ENCODE data around the gene MTTP. TPM values are rescaled to one million over a fixed set of nuclear protein-coding genes. Genes with fewer than 3 reads are reported as not detected.

MTTP gene
- total RNA-seq, 1 experiment from 2014 or later: not detected

DNA sequence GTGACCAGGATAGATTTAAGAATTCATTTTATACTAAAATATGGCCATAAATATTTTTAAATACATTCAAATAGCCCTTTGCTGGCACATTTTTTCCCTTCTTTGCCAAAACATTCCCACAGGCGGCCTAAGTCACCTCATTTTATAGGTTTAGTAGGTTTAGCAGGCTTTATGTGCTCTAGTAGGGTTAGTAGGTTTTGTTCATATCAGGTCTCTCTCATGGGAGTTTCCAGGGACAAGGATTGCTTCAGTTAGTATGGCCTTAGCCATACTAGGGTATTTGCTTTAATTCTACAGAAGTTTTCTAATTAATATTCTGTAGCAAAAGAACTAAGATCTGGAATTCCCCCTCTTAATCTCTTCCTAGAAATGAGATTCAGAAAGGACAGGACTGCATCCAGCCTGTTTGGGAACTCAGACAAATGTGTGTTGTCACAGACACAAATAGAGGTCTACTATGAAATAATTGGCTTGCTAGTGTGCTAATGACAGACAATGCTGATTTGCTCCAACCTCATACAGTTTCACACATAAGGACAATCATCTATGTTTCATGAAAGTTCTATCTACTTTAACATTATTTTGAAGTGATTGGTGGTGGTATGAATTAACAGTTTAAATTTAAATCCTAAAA lies 772 bp upstream of the MTTP start:
- intact Hi-C loops (cut with micrococcal nuclease; ENCODE audit: unreplicated experiment): no loop called here
- CTCF ChIA-PET: no interaction called here
- H3K9me2 ChIP-seq (ENCODE audit: insufficient read depth): no peaks in the 10 kb centered on the region
- no peaks in the 10 kb centered on the region for H4K20me1 ChIP-seq (ENCODE audit: insufficient read depth)
- DNase-seq: no peak
- no peaks in the 10 kb centered on the region for H3K36me3 ChIP-seq (ENCODE audit: low read depth)
- no TSS peak for BruUV-seq (replicated peaks)
- no peak overlapping the region for H3K4me3 ChIP-seq
- no peak overlapping the region for H3K27ac ChIP-seq
- H3K79me2 ChIP-seq (ENCODE audit: low read depth): no peaks in the 10 kb centered on the region
- TF ChIP-seq, protein P1, sequence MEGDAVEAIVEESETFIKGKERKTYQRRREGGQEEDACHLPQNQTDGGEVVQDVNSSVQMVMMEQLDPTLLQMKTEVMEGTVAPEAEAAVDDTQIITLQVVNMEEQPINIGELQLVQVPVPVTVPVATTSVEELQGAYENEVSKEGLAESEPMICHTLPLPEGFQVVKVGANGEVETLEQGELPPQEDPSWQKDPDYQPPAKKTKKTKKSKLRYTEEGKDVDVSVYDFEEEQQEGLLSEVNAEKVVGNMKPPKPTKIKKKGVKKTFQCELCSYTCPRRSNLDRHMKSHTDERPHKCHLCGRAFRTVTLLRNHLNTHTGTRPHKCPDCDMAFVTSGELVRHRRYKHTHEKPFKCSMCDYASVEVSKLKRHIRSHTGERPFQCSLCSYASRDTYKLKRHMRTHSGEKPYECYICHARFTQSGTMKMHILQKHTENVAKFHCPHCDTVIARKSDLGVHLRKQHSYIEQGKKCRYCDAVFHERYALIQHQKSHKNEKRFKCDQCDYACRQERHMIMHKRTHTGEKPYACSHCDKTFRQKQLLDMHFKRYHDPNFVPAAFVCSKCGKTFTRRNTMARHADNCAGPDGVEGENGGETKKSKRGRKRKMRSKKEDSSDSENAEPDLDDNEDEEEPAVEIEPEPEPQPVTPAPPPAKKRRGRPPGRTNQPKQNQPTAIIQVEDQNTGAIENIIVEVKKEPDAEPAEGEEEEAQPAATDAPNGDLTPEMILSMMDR (conservative IDR thresholded peaks at IDR 0.05): no peak
- no peak for TF ChIP-seq EZH2 (IDR thresholded peaks at IDR 0.05; ENCODE audit: low read depth)
- POLR2A ChIA-PET (ENCODE audit: unreplicated experiment): no interaction called here
- no peaks in the 10 kb centered on the region for H3F3A ChIP-seq (ENCODE audit: insufficient read depth, low read depth)
- H2AFZ ChIP-seq: peak overlapping the region; percentile 40; the same call in 1 of the 2 replicates
- H3K4me1 ChIP-seq (replicated peaks; ENCODE audit: insufficient read depth): no peaks in the 10 kb centered on the region
- no peak overlapping the region for H3K4me2 ChIP-seq
- no peaks in the 10 kb centered on the region for H3K9me3 ChIP-seq (ENCODE audit: insufficient read depth, low read depth)
- no peaks in the 10 kb centered on the region for H3K27me3 ChIP-seq (ENCODE audit: insufficient read depth, low read depth)

DNA sequence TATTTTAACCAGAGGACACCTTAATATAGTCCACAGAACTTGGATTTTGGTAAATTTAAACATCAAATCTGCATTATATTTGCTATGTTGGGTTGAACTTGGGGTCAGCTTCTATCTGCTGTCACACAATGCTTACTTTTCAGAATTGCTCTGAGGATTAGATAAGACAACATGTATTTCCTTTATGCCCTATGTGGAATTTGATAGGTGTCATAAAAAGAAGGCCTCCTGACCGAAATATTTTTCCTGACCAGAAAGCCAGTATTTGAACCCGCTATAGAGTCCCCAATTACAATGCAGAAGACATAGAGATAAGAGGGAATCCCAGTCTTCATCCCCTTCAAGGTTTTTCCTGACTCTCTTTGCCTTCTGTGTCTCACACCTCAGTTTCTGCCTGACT lies 4.1 kb downstream of the MTTP start:
- ChIA-PET CTCF (no interaction called here), POLR2A (ENCODE audit: unreplicated experiment) (no interaction called here)
- H3K4me2 ChIP-seq: no peak overlapping the region
- no peaks in the 10 kb centered on the region for H3K9me2 ChIP-seq (ENCODE audit: insufficient read depth)
- intact Hi-C loops (cut with micrococcal nuclease; ENCODE audit: unreplicated experiment): no loop called here
- TF ChIP-seq, protein P1 (conservative IDR thresholded peaks at IDR 0.05): no peak
- no peak for TF ChIP-seq EZH2 (IDR thresholded peaks at IDR 0.05; ENCODE audit: low read depth)
- no peak overlapping the region for H2AFZ ChIP-seq
- no peaks in the 10 kb centered on the region for H3K36me3 ChIP-seq (ENCODE audit: low read depth)
- DNase-seq: no peak
- H4K20me1 ChIP-seq (ENCODE audit: insufficient read depth): no peaks in the 10 kb centered on the region
- H3K79me2 ChIP-seq (ENCODE audit: low read depth): no peaks in the 10 kb centered on the region
- H3F3A ChIP-seq (ENCODE audit: insufficient read depth, low read depth): no peaks in the 10 kb centered on the region
- H3K4me1 ChIP-seq (replicated peaks; ENCODE audit: insufficient read depth): no peaks in the 10 kb centered on the region
- H3K27me3 ChIP-seq (ENCODE audit: insufficient read depth, low read depth): no peaks in the 10 kb centered on the region
- no TSS peak for BruUV-seq (replicated peaks)
- no peak overlapping the region for H3K27ac ChIP-seq
- H3K9me3 ChIP-seq (ENCODE audit: insufficient read depth, low read depth): no peaks in the 10 kb centered on the region
- H3K4me3 ChIP-seq: no peak overlapping the region

DNA sequence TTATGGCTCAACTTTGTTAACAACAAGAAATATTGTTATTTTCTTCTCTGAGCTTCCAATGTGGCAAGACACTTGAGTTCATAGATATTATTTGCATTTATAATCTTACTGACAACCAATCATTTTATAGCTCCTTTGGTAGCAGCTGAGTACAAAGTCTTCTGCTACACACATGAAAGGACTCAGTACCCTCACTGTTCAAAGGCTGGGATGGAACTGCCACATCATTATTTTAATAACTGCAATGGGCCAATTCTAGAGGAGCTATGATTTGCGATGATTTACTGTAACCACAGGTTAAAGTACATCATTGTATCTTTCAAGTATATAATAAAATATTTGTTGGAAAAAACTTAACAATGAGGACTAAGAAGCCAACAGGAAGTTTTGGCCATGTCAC lies 10.9 kb downstream of the MTTP start:
- ChIA-PET POLR2A (ENCODE audit: unreplicated experiment) (no interaction called here), CTCF (interaction anchor here (0.6 kb wide), 1 partner anchor 469 kb away, joined by 3 read pairs; no protein-coding TSS in a partner anchor)
- peaks cover 22% of the 10 kb centered on the region for H3K4me1 ChIP-seq (replicated peaks; ENCODE audit: insufficient read depth)
- H3F3A ChIP-seq (ENCODE audit: insufficient read depth, low read depth): peaks cover 7% of the 10 kb centered on the region
- H3K79me2 ChIP-seq (ENCODE audit: low read depth): no peaks in the 10 kb centered on the region
- TF ChIP-seq, protein P1 (conservative IDR thresholded peaks at IDR 0.05): no peak
- TF ChIP-seq EZH2 (IDR thresholded peaks at IDR 0.05; ENCODE audit: low read depth): no peak
- no peaks in the 10 kb centered on the region for H3K9me3 ChIP-seq (ENCODE audit: insufficient read depth, low read depth)
- no peaks in the 10 kb centered on the region for H4K20me1 ChIP-seq (ENCODE audit: insufficient read depth)
- H3K9me2 ChIP-seq (ENCODE audit: insufficient read depth): no peaks in the 10 kb centered on the region
- no TSS peak for BruUV-seq (replicated peaks)
- intact Hi-C loops (cut with micrococcal nuclease; ENCODE audit: unreplicated experiment): no loop called here
- no peak overlapping the region for H2AFZ ChIP-seq
- H3K4me3 ChIP-seq: no peak overlapping the region
- H3K4me2 ChIP-seq: no peak overlapping the region
- H3K36me3 ChIP-seq (ENCODE audit: low read depth): no peaks in the 10 kb centered on the region
- no peak for DNase-seq
- H3K27me3 ChIP-seq (ENCODE audit: insufficient read depth, low read depth): no peaks in the 10 kb centered on the region
- H3K27ac ChIP-seq: no peak overlapping the region

Data from PC-9 (cell line).